ENCODE data around the gene THBS1.
A peak's percentile ranks its signal among the peaks of the same experiment; 100 is the strongest.

- TF ChIP-seq CTCF (IDR thresholded peaks at IDR 0.05; ENCODE audit: poor library complexity) (peak; percentile 21), EZH2 (IDR thresholded peaks at IDR 0.05; ENCODE audit: borderline replicate concordance) (no peak), EZH2phosphoT487 (IDR thresholded peaks at IDR 0.05; ENCODE audit: low read depth, severe bottlenecking, unreplicated experiment) (no peak)
Measured at GRCh38 chr15:39628144-39628508, 47.2 kb downstream of the THBS1 start.
